Smooth muscle cell (in vitro differentiated cells): Measurements from ENCODE around the gene INHBB. TPM values are rescaled to one million over a fixed set of nuclear protein-coding genes. Genes with fewer than 3 reads are reported as not detected.

ENCODE experiments used
- DNase-seq: peaks from one replicate; lab custom pipeline; 2025; ENCODE audit not compliant: unreplicated experiment; lab: John Stamatoyannopoulos, UW
- H2AFZ ChIP-seq: fragments of 200-600 bp; sonication (generic); 2 replicates; pipeline ENCODE4 v1.6.0; 2016; ENCODE audit warnings: antibody characterized with exemption, low read depth, mild to moderate bottlenecking
- H3F3A ChIP-seq: fragments of 200-600 bp; sonication (generic); 2 replicates; pipeline ENCODE4 v1.6.0; 2017; ENCODE audit warnings: antibody characterized with exemption, low read depth
- H3K27ac ChIP-seq: fragments of 200-600 bp; sonication (generic); 2 replicates; pipeline ENCODE4 v1.5.1; 2016; ENCODE audit warnings: low read depth, mild to moderate bottlenecking
- H3K27me3 ChIP-seq: fragments of 200-600 bp; sonication (generic); 2 replicates; pipeline ENCODE4 v1.6.1; 2016; ENCODE audit warnings: low read depth, mild to moderate bottlenecking
- H3K36me3 ChIP-seq: fragments of 200-600 bp; sonication (generic); 2 replicates; pipeline ENCODE4 v1.5.1; 2016; ENCODE audit warnings: low read depth
- H3K4me1 ChIP-seq: fragments of 200-600 bp; sonication (generic); 2 replicates; pipeline ENCODE4 v1.5.1; 2016; ENCODE audit warnings: low read depth
- H3K4me2 ChIP-seq: fragments of 200-600 bp; sonication (generic); 2 replicates; pipeline ENCODE4 v1.6.0; 2016; ENCODE audit warnings: mild to moderate bottlenecking
- H3K4me3 ChIP-seq: fragments of 200-600 bp; sonication (generic); 2 replicates; pipeline ENCODE4 v1.5.1; 2016; ENCODE audit warnings: mild to moderate bottlenecking
- H3K79me2 ChIP-seq: fragments of 200-600 bp; sonication (generic); 2 replicates; pipeline ENCODE4 v1.6.0; 2016; ENCODE audit warnings: low read depth, mild to moderate bottlenecking
- H3K9ac ChIP-seq: fragments of 200-600 bp; sonication (generic); 2 replicates; pipeline ENCODE4 v1.6.0; 2016; ENCODE audit warnings: low read depth
- H3K9me3 ChIP-seq: fragments of 200-600 bp; sonication (generic); replicated peaks from 2 replicates; pipeline ENCODE4 v1.5.1; 2016; ENCODE audit warnings: low read depth
- H4K20me1 ChIP-seq: fragments of 200-600 bp; sonication (generic); 2 replicates; pipeline ENCODE4 v1.6.0; 2016; ENCODE audit warnings: low read depth
- WGBS: methylation state at CpG from one replicate; pipeline ENCODE4 v1.1.7; 2016; ENCODE audit warnings: low lambda C conversion rate; 5-methylcytosine and 5-hydroxymethylcytosine counted together
- polyA plus RNA-seq: library from polyadenylated mRNA; unstranded; fragments of >200 nt; fragmentation: Nextera tagmentation; extraction: Ambion mirVana; gene quantifications from 2 replicates; pipeline ENCODE4 v1.2.1, GENCODE V29; 2016
- total RNA-seq: library from RNA; depleted of rRNA; stranded (reverse); fragments of >200 nt; gene quantifications from 2 replicates; pipeline ENCODE4 v1.2.3, GENCODE V29; 2014
- TF ChIP-seq, protein P1 (sequence below): fragments of 200-600 bp; sonication (generic); IDR thresholded peaks from 2 replicates; pipeline ENCODE4 v1.5.1; 2017; ENCODE audit warnings: borderline replicate concordance, mild to moderate bottlenecking, antibody characterized with exemption; ENCODE audit not compliant: insufficient read depth, poor library complexity, severe bottlenecking

The INHBB gene
- total and polyA plus RNA-seq, 2 experiments from 2014 or later: 0.06 to 0.09 TPM

DNA sequence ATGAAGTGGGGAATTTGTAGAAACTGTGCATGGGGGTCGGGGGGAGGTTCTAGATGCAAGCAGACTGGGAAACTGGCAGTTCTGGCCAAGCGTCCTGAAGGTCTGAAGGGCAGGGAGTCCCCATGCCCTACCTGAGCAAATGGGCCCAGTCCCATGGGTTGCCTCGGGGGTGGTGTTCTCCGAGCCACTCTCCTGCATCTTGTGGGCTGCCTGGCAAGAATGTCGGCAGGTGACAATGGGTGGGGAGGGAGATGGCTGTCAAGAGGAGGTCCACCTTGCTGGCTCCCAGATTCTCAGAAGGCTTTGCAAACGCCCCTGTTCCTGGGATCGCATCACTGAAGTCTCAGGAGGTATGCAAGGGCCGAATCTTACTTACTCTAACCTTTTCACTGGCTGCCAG is 21.3 kb downstream of the INHBB start:
- Histone ChIP-seq H3K79me2 (no peaks in the 10 kb centered on the region), H3K4me2 (no peak overlapping the region), H2AFZ (no peak overlapping the region), H3K27me3 (peaks cover 19% of the 10 kb centered on the region), H3K9ac (no peak overlapping the region), H3K4me1 (no peaks in the 10 kb centered on the region), H3K4me3 (no peak overlapping the region), H3K9me3 (no peaks in the 10 kb centered on the region), H3K36me3 (no peaks in the 10 kb centered on the region), H3F3A (no peaks in the 10 kb centered on the region), H4K20me1 (no peaks in the 10 kb centered on the region), H3K27ac (no peak overlapping the region)
- WGBS: 63% methylated on average over 8 of the region's 8 CpGs
- TF ChIP-seq, protein P1, sequence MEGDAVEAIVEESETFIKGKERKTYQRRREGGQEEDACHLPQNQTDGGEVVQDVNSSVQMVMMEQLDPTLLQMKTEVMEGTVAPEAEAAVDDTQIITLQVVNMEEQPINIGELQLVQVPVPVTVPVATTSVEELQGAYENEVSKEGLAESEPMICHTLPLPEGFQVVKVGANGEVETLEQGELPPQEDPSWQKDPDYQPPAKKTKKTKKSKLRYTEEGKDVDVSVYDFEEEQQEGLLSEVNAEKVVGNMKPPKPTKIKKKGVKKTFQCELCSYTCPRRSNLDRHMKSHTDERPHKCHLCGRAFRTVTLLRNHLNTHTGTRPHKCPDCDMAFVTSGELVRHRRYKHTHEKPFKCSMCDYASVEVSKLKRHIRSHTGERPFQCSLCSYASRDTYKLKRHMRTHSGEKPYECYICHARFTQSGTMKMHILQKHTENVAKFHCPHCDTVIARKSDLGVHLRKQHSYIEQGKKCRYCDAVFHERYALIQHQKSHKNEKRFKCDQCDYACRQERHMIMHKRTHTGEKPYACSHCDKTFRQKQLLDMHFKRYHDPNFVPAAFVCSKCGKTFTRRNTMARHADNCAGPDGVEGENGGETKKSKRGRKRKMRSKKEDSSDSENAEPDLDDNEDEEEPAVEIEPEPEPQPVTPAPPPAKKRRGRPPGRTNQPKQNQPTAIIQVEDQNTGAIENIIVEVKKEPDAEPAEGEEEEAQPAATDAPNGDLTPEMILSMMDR: no peak
- no peak for DNase-seq

DNA sequence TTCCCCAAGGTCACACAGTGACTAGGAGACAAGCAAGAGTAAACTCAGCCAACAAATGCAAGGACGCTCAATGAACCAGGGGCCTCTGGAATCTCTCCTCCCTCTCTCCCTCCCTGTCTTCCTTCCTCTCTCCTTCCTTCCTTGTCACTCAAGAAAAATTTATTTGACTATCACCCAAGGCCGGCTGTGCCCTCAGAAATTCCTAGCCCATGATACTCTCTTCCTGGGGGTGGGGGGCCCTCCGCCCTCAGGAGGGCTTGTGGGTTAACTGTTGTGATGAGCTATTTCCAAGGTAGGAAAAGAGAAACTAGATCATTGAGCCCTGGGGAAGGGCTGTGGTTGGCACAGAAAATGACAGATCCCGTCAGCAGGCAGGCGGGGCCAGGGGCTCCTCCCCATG is 21.7 kb downstream of the INHBB start:
- H3K36me3 ChIP-seq: no peaks in the 10 kb centered on the region
- no peak overlapping the region for H3K9ac ChIP-seq
- H3K79me2 ChIP-seq: no peaks in the 10 kb centered on the region
- H4K20me1 ChIP-seq: no peaks in the 10 kb centered on the region
- H3K4me3 ChIP-seq: no peak overlapping the region
- DNase-seq: no peak
- H3K27ac ChIP-seq: no peak overlapping the region
- H3K4me1 ChIP-seq: no peaks in the 10 kb centered on the region
- no peaks in the 10 kb centered on the region for H3K9me3 ChIP-seq
- peaks cover 19% of the 10 kb centered on the region for H3K27me3 ChIP-seq
- H2AFZ ChIP-seq: no peak overlapping the region
- 60% methylated on average over 5 of the region's 5 CpGs for WGBS
- H3F3A ChIP-seq: no peaks in the 10 kb centered on the region
- H3K4me2 ChIP-seq: no peak overlapping the region
- TF ChIP-seq, protein P1: no peak

- Histone ChIP-seq H3K27me3 (peaks cover 19% of the 10 kb centered on the region), H3K4me1 (no peaks in the 10 kb centered on the region), H3K9me3 (no peaks in the 10 kb centered on the region), H3K79me2 (no peaks in the 10 kb centered on the region), H4K20me1 (no peaks in the 10 kb centered on the region), H3F3A (no peaks in the 10 kb centered on the region), H3K4me3 (no peak overlapping the region), H2AFZ (no peak overlapping the region), H3K4me2 (no peak overlapping the region), H3K27ac (no peak overlapping the region), H3K36me3 (no peaks in the 10 kb centered on the region), H3K9ac (no peak overlapping the region)
- 63% methylated on average over 3 of the region's 3 CpGs for WGBS
- TF ChIP-seq, protein P1: no peak
- DNase-seq: no peak
Observed at GRCh38 chr2:120368086-120368485, 22.1 kb downstream of the INHBB start.

- 89% methylated on average over 4 of the region's 4 CpGs for WGBS
- Histone ChIP-seq H3K27me3 (peaks cover 19% of the 10 kb centered on the region), H3K79me2 (no peaks in the 10 kb centered on the region), H3F3A (no peaks in the 10 kb centered on the region), H3K27ac (no peak overlapping the region), H3K4me2 (no peak overlapping the region), H4K20me1 (no peaks in the 10 kb centered on the region), H2AFZ (no peak overlapping the region), H3K4me1 (peaks cover 2% of the 10 kb centered on the region), H3K9ac (no peak overlapping the region), H3K36me3 (no peaks in the 10 kb centered on the region), H3K4me3 (no peak overlapping the region), H3K9me3 (no peaks in the 10 kb centered on the region)
- no peak for DNase-seq
- TF ChIP-seq, protein P1: no peak
Observed at GRCh38 chr2:120369250-120369649, 23.3 kb downstream of the INHBB start.
